ENCODE data around the gene CAV1. TPM values are rescaled to one million over a fixed set of nuclear protein-coding genes. Genes with fewer than 3 reads are reported as not detected.
A peak's percentile ranks its signal among the peaks of the same experiment; 100 is the strongest.
"Not testable (repeated sequence)": the region's sequence is repeated elsewhere in the genome, so short reads cannot be mapped to it uniquely, and the experiment has no call there.

Gene CAV1
- total and polyA plus RNA-seq, 4 donors = 121 to 616 (median 323) TPM

DNA sequence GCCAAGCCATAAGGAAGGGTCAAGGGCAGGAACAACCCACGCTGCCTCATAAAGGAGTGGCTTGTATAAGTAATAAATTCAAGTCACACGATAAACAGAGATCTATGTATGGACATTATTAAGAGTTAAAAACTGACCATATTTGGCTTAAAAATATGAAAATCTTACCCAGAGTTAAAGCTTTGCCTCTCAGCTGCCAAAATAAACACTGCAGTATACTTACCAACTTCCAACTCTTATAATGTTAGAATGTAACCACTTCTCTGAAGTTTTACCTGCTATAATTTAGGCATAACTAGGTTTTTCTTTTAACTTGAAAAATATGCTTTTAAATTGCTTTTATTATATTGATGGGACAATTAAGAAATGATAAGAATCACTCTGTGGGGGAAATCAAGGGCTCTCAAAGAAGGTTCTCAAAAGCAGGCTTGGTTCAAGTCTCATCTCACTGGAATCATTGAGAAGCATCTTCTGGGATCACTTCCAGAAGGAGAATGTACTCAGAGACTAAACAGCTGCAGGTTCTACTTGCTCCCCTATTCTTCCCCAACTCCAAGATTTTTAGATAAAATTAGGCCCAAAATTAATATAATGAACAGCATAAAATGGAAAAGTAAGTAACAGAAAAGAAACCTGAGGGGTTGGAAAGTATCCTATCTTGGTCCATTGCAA lies 41.4 kb upstream of the CAV1 start:
- H3K4me1 ChIP-seq (ENCODE audit: control insufficient read depth in 5 of 5, insufficient read depth in 5 of 5, low read length in 5 of 5) = peaks cover 0 to 3% (median 0%) of the 10 kb centered on the region in 5 donors
- no peaks in the 10 kb centered on the region for H3K9me3 ChIP-seq (ENCODE audit: control insufficient read depth in 4 of 4, insufficient read depth in 3 of 4, low read length in 3 of 4)
- DNase-seq (peak in 1 of 3 donors; percentile 43), ATAC-seq (ENCODE audit: insufficient read depth, low FRiP score) (no peak)
- H3K27ac ChIP-seq (ENCODE audit: low read depth in 1 of 2, low read length in 1 of 2) = no peak overlapping the region
- WGBS, 2 donors = 70 to 89% methylated on average over 2 of the region's 2 CpGs
- H3K36me3 ChIP-seq (ENCODE audit: control insufficient read depth in 4 of 4, insufficient read depth in 4 of 4, low read length in 4 of 4) = no peaks in the 10 kb centered on the region
- H3K9ac ChIP-seq (ENCODE audit: insufficient read depth in 1 of 2, low read length in 2 of 2) = no peak overlapping the region
- H3K4me3 ChIP-seq = no peak overlapping the region
- H3K27me3 ChIP-seq (ENCODE audit: control insufficient read depth in 3 of 3, insufficient read depth in 3 of 3, low read length in 2 of 3) = no peaks in the 10 kb centered on the region
- TF ChIP-seq, protein P1, sequence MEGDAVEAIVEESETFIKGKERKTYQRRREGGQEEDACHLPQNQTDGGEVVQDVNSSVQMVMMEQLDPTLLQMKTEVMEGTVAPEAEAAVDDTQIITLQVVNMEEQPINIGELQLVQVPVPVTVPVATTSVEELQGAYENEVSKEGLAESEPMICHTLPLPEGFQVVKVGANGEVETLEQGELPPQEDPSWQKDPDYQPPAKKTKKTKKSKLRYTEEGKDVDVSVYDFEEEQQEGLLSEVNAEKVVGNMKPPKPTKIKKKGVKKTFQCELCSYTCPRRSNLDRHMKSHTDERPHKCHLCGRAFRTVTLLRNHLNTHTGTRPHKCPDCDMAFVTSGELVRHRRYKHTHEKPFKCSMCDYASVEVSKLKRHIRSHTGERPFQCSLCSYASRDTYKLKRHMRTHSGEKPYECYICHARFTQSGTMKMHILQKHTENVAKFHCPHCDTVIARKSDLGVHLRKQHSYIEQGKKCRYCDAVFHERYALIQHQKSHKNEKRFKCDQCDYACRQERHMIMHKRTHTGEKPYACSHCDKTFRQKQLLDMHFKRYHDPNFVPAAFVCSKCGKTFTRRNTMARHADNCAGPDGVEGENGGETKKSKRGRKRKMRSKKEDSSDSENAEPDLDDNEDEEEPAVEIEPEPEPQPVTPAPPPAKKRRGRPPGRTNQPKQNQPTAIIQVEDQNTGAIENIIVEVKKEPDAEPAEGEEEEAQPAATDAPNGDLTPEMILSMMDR (IDR thresholded peaks at IDR 0.05; ENCODE audit: control extremely low read depth, extremely low read depth) = no peak

DNA sequence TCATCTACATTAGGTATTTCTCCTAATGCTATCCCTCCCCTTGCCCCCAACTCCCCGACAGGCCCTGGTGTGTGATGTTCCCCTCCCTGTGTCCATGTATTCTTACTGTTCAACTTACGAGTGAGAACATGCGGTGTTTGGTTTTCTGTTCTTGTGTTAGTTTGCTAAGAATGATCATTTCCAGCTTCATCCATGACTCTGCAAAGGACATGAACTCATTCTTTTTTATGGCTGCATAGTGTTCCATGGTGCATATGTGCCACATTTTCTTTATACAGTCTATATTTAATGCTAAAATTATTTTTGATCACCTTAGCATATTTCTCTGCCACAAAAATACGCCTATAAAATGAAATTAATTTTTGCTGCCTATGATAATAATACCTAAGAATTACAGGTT lies 40.4 kb upstream of the CAV1 start:
- H3K27ac ChIP-seq (ENCODE audit: low read depth in 1 of 2, low read length in 1 of 2); H3K27me3 ChIP-seq (ENCODE audit: control insufficient read depth in 3 of 3, insufficient read depth in 3 of 3, low read length in 2 of 3); H3K9me3 ChIP-seq (ENCODE audit: control insufficient read depth in 4 of 4, insufficient read depth in 3 of 4, low read length in 3 of 4); H3K4me3 ChIP-seq; H3K4me1 ChIP-seq (ENCODE audit: control insufficient read depth in 5 of 5, insufficient read depth in 5 of 5, low read length in 5 of 5); H3K9ac ChIP-seq (ENCODE audit: insufficient read depth in 1 of 2, low read length in 2 of 2); ATAC-seq (ENCODE audit: insufficient read depth, low FRiP score); DNase-seq; H3K36me3 ChIP-seq (ENCODE audit: control insufficient read depth in 4 of 4, insufficient read depth in 4 of 4, low read length in 4 of 4): not testable (repeated sequence)
- 98 to 99% methylated on average over 4 of the region's 4 CpGs for WGBS, 2 donors

DNA sequence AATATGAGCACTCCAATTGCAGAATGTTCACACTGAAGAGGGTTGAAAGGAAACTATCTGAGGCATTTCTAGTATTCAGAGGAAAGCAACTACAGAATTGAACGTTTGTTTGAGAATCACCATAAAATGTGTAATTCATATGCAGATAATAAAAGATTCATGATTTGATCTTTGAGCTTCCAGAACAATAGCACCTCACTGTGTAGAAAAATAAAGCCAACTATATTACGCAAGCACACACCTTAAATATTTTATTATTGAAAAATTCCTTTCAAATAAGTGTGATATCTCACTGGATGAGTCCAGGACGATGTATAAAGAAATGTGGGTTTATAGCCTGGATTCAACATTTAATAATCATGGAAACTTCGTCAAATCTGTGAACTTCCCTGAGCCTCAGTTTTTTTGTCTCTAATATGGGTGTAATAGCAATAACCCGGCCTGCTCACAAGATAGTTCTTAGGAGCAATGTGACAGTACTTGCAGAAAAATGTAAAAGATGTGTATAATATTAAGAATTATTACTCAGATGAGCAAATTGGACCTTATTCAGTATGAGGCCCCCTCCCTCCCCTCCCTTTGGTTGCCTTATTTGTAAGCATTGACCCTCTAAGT lies 36.8 kb upstream of the CAV1 start:
- H3K9me3 ChIP-seq (ENCODE audit: control insufficient read depth in 4 of 4, insufficient read depth in 3 of 4, low read length in 3 of 4) = no peaks in the 10 kb centered on the region
- H3K27ac ChIP-seq (ENCODE audit: low read depth in 1 of 2, low read length in 1 of 2) = no peak overlapping the region
- no peaks in the 10 kb centered on the region for H3K36me3 ChIP-seq (ENCODE audit: control insufficient read depth in 4 of 4, insufficient read depth in 4 of 4, low read length in 4 of 4)
- ATAC-seq (ENCODE audit: insufficient read depth, low FRiP score) (no peak), DNase-seq (no peak)
- 87 to 91% methylated on average over 5 of the region's 5 CpGs for WGBS, 2 donors
- H3K27me3 ChIP-seq (ENCODE audit: control insufficient read depth in 3 of 3, insufficient read depth in 3 of 3, low read length in 2 of 3) = no peaks in the 10 kb centered on the region
- no peak overlapping the region for H3K4me3 ChIP-seq
- TF ChIP-seq, protein P1 (IDR thresholded peaks at IDR 0.05; ENCODE audit: control extremely low read depth, extremely low read depth) = no peak
- peaks cover 0 to 19% (median 3%) of the 10 kb centered on the region in 5 donors for H3K4me1 ChIP-seq (ENCODE audit: control insufficient read depth in 5 of 5, insufficient read depth in 5 of 5, low read length in 5 of 5)
- H3K9ac ChIP-seq (ENCODE audit: insufficient read depth in 1 of 2, low read length in 2 of 2) = no peak overlapping the region

GRCh38 chr7:116490351-116490750 lies 34.5 kb upstream of the CAV1 start:
- Histone ChIP-seq H3K4me3 (no peak overlapping the region), H3K9me3 (ENCODE audit: control insufficient read depth in 4 of 4, insufficient read depth in 3 of 4, low read length in 3 of 4) (no peaks in the 10 kb centered on the region), H3K27me3 (ENCODE audit: control insufficient read depth in 3 of 3, insufficient read depth in 3 of 3, low read length in 2 of 3) (no peaks in the 10 kb centered on the region), H3K27ac (ENCODE audit: low read depth in 1 of 2, low read length in 1 of 2) (no peak overlapping the region), H3K4me1 (ENCODE audit: control insufficient read depth in 5 of 5, insufficient read depth in 5 of 5, low read length in 5 of 5) (peaks cover 0 to 25% (median 3%) of the 10 kb centered on the region in 5 donors), H3K36me3 (ENCODE audit: control insufficient read depth in 4 of 4, insufficient read depth in 4 of 4, low read length in 4 of 4) (no peaks in the 10 kb centered on the region), H3K9ac (ENCODE audit: insufficient read depth in 1 of 2, low read length in 2 of 2) (no peak overlapping the region)
- ATAC-seq (ENCODE audit: insufficient read depth, low FRiP score) (no peak), DNase-seq (peak in 1 of 3 donors; percentile 40)
- TF ChIP-seq, protein P1 (IDR thresholded peaks at IDR 0.05; ENCODE audit: control extremely low read depth, extremely low read depth) = no peak
- 68 to 75% methylated on average over 2 of the region's 2 CpGs for WGBS, 2 donors

Measured in lung (tissue), 12 donors.